ENCODE measurements around the gene OPRM1.

GRCh38 chr6:154277629-154278017 lies 238.6 kb downstream of the OPRM1 start:
- TF ChIP-seq CTCF (IDR thresholded peaks at IDR 0.05) = peak in 2 of 12 donors; percentile 6 to 11
- TF ChIP-seq POLR2A (IDR thresholded peaks at IDR 0.05) = no peak

Data from heart left ventricle (tissue), 13 donors.